ENCODE results near the gene CDHR1. TPM values are rescaled to one million over a fixed set of nuclear protein-coding genes. Genes with fewer than 3 reads are reported as not detected.

The CDHR1 gene
- total and polyA plus RNA-seq, 4 donors: 0.07 to 0.51 (median 0.14) TPM

DNA sequence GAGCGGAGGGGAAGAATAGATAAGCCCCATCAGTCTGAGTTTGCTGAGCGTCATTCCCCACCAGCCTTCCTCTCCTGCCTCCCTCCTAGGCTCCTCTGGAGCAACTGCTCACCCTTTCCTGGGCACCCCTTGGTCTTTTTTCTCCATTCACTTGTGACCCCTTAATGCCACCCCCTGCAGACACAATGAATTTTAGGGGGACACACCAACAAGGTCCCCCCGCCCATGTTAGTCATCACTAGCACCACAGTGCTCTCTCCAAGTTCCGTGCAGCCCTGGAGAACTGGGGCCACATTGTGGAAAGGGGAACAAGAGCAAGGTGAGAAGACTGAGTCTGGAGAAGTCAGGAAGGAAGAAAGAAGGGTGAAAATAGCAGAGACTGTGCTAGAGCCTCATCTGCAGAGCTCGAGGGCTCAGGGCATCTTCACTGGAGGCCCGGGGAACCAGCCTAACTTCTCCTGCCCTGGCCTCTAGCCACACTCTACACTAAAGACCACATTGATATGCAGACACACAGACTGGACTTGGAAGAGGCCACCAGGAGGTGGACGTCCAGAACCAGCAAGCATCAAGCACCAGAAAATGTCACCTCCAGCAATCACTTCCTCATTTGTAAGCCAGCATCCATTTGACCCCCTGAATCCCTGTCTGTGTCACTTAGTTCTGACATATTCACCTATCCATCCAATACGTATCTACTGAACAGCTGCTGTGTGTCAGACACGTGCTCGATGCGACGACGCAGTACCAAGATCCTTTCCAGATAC lies 68.0 kb downstream of the CDHR1 start (continued):
- no peak for TF ChIP-seq REST (IDR thresholded peaks at IDR 0.05)

DNA sequence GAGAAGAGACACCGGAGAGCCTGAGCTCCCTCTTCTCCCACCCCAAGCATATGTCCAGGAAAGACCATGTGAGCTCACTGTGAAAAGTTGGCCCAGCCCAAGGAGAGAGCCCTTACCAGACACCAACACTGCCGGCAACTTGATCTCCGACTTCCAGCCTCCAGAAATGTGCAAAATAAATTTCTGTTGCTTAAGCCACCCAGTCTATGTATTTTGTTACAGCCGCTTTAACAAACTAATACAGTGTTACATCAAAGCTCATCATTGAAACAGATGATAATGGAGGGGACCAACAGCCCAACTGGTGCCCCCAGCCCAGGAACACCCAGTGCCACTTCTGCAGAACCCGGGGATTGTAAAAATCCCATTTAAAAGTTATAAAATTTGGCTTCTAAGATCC lies 69.4 kb downstream of the CDHR1 start:
- no peak for DNase-seq (ENCODE audit: low spot score)
- Histone ChIP-seq H3K36me3 (ENCODE audit: control insufficient read depth in 4 of 4, insufficient read depth in 3 of 4, low read depth in 1 of 4, low read length in 3 of 4) (no peaks in the 10 kb centered on the region), H3K9ac (ENCODE audit: low read depth in 1 of 2, low read length in 2 of 2) (no peak overlapping the region), H3K27me3 (ENCODE audit: control insufficient read depth in 4 of 4, insufficient read depth in 4 of 4, low read length in 3 of 4) (no peaks in the 10 kb centered on the region), H3K4me3 (ENCODE audit: low read depth in 1 of 3, low read length in 3 of 3) (no peak overlapping the region), H3K4me1 (ENCODE audit: control insufficient read depth in 4 of 4, insufficient read depth in 4 of 4, low read length in 3 of 4) (no peaks in the 10 kb centered on the region), H3K27ac (ENCODE audit: low read depth in 1 of 2, low read length in 2 of 2) (no peak overlapping the region), H3K9me3 (ENCODE audit: control insufficient read depth in 4 of 4, low read length in 3 of 4) (no peaks in the 10 kb centered on the region)
- TF ChIP-seq JUND (IDR thresholded peaks at IDR 0.05): no peak
- no peak for TF ChIP-seq REST (IDR thresholded peaks at IDR 0.05)
- no peak for TF ChIP-seq GABPA (IDR thresholded peaks at IDR 0.05 in 1 of 2, conservative IDR thresholded peaks at IDR 0.05 in 1 of 2)
- TF ChIP-seq, protein P1, sequence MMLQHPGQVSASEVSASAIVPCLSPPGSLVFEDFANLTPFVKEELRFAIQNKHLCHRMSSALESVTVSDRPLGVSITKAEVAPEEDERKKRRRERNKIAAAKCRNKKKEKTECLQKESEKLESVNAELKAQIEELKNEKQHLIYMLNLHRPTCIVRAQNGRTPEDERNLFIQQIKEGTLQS (IDR thresholded peaks at IDR 0.05): no peak
- TF ChIP-seq HNF4G (IDR thresholded peaks at IDR 0.05): no peak
- no peak for TF ChIP-seq RXRA (IDR thresholded peaks at IDR 0.05)
- no peak for TF ChIP-seq FOXA2 (IDR thresholded peaks at IDR 0.05)
- no peak for TF ChIP-seq YY1 (IDR thresholded peaks at IDR 0.05)
- TF ChIP-seq TAF1 (conservative IDR thresholded peaks at IDR 0.05): no peak
- TF ChIP-seq, protein P2, sequence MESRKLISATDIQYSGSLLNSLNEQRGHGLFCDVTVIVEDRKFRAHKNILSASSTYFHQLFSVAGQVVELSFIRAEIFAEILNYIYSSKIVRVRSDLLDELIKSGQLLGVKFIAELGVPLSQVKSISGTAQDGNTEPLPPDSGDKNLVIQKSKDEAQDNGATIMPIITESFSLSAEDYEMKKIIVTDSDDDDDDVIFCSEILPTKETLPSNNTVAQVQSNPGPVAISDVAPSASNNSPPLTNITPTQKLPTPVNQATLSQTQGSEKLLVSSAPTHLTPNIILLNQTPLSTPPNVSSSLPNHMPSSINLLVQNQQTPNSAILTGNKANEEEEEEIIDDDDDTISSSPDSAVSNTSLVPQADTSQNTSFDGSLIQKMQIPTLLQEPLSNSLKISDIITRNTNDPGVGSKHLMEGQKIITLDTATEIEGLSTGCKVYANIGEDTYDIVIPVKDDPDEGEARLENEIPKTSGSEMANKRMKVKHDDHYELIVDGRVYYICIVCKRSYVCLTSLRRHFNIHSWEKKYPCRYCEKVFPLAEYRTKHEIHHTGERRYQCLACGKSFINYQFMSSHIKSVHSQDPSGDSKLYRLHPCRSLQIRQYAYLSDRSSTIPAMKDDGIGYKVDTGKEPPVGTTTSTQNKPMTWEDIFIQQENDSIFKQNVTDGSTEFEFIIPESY (IDR thresholded peaks at IDR 0.05): no peak
- TF ChIP-seq RAD21 (IDR thresholded peaks at IDR 0.05): no peak
- no peak for TF ChIP-seq HNF4A (conservative IDR thresholded peaks at IDR 0.05)
- TF ChIP-seq EGR1 (IDR thresholded peaks at IDR 0.05; ENCODE audit: low read depth in 2 of 2): no peak
- TF ChIP-seq, protein P3, sequence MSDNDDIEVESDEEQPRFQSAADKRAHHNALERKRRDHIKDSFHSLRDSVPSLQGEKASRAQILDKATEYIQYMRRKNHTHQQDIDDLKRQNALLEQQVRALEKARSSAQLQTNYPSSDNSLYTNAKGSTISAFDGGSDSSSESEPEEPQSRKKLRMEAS (IDR thresholded peaks at IDR 0.05): no peak
- TF ChIP-seq NR2F2 (IDR thresholded peaks at IDR 0.05): no peak
- no peak for TF ChIP-seq FOXA1 (IDR thresholded peaks at IDR 0.05)
- WGBS: 81% methylated on average over 5 of the region's 5 CpGs

Data from liver (tissue), 9 donors.